NCI-H2171 treated with DMSO at 0.1 percent for 48 hours (cell line): Measurements from ENCODE around the gene RALB.
"Not testable (repeated sequence)": the region's sequence is repeated elsewhere in the genome, so short reads cannot be mapped to it uniquely, and the experiment has no call there.

Experiments
- DNase-seq: peaks from one replicate; lab custom pipeline; 2025; lab: John Stamatoyannopoulos, UW

The RALB gene

GRCh38 chr2:120224735-120225548 is 27.7 kb upstream of the RALB start:
- no peak for DNase-seq

GRCh38 chr2:120225549-120226065 is 27.0 kb upstream of the RALB start:
- no peak for DNase-seq

- DNase-seq, result no peak
Observed at GRCh38 chr2:120226316-120226715, 26.3 kb upstream of the RALB start.

- no peak for DNase-seq
Observed at GRCh38 chr2:120227111-120227991, 25.3 kb upstream of the RALB start.

GRCh38 chr2:120228503-120228902 is 24.1 kb upstream of the RALB start:
- DNase-seq, result peak; percentile 30

- no peak for DNase-seq
Observed at GRCh38 chr2:120229341-120229740, 23.3 kb upstream of the RALB start.

GRCh38 chr2:120230515-120231471 is 21.9 kb upstream of the RALB start:
- no peak for DNase-seq

- DNase-seq, result no peak
Observed at GRCh38 chr2:120231564-120231973, 21.1 kb upstream of the RALB start.

- no peak for DNase-seq
Observed at GRCh38 chr2:120231974-120232635, 20.5 kb upstream of the RALB start.

GRCh38 chr2:120233292-120233691 is 19.4 kb upstream of the RALB start:
- DNase-seq, result no peak

- not testable (repeated sequence) for DNase-seq
Observed at GRCh38 chr2:120235158-120235557, 17.5 kb upstream of the RALB start.

- DNase-seq, result no peak
Observed at GRCh38 chr2:120235681-120236080, 17.0 kb upstream of the RALB start.

- no peak for DNase-seq
Observed at GRCh38 chr2:120236316-120236715, 16.3 kb upstream of the RALB start.

GRCh38 chr2:120236791-120237190 is 15.9 kb upstream of the RALB start:
- no peak for DNase-seq

GRCh38 chr2:120237491-120237902 is 15.2 kb upstream of the RALB start:
- no peak for DNase-seq

- no peak for DNase-seq
Observed at GRCh38 chr2:120238728-120239487, 13.7 kb upstream of the RALB start.

- DNase-seq, result no peak
Observed at GRCh38 chr2:120239488-120240287, 13.0 kb upstream of the RALB start.

- DNase-seq, result no peak
Observed at GRCh38 chr2:120240901-120241429, 11.7 kb upstream of the RALB start.

- DNase-seq, result no peak
Observed at GRCh38 chr2:120241684-120242083, 11.0 kb upstream of the RALB start.
